AG04450 (cell line): ENCODE measurements around the gene PTX3. TPM values are rescaled to one million over a fixed set of nuclear protein-coding genes. Genes with fewer than 3 reads are reported as not detected.

ENCODE experiments used
- CTCF ChIA-PET: fragments of 300-600, 350-600 bp; formaldehyde crosslinking; extraction: SDS; loops from one replicate; lab custom pipeline; 2022; ENCODE audit warnings: antibody characterized with exemption, inconsistent platforms; lab: Charles Lee
- POLR2A ChIA-PET: fragments of 350-600 bp; formaldehyde crosslinking; extraction: SDS; loops from one replicate; lab custom pipeline; 2021; ENCODE audit warnings: antibody characterized with exemption, inconsistent platforms; lab: Yijun Ruan, JAX
- DNase-seq: peaks from one replicate; pipeline ENCODE4 v3.0.0-alpha.2; 2011; ENCODE audit warnings: low read depth, low spot score
- H3K27ac ChIP-seq: one replicate; pipeline ENCODE4 v1.5.1; 2012; ENCODE audit warnings: low read depth, low read length, control low read depth
- H3K27me3 ChIP-seq: one replicate; pipeline ENCODE4 v1.6.0; 2012; ENCODE audit warnings: low read length; ENCODE audit not compliant: control insufficient read depth, insufficient read depth
- H3K4me3 ChIP-seq: 2 replicates; pipeline ENCODE4 v1.5.1; 2011; ENCODE audit warnings: mild to moderate bottlenecking, low read depth, low read length, control low read depth
- H3K9me3 ChIP-seq: 2 replicates; pipeline ENCODE4 v1.5.1; 2012; ENCODE audit warnings: low read length; ENCODE audit not compliant: control insufficient read depth, insufficient read depth
- CTCF ChIP-seq: IDR thresholded peaks from 2 replicates; pipeline ENCODE4 v1.5.1; 2011; ENCODE audit warnings: low read depth, low read length, control low read depth, inconsistent platforms
- polyA plus RNA-seq: library from polyadenylated mRNA; depleted of rRNA; stranded (reverse); fragments of >200 nt; gene quantifications from 2 replicates; pipeline ENCODE4 v1.2.3, GENCODE V29; 2011

PTX3 gene
- polyA plus RNA-seq, 1 experiment = 235 TPM

GRCh38 chr3:157405457-157405856 is 31.2 kb upstream of the PTX3 start:
- Histone ChIP-seq H3K27me3 (no peaks in the 10 kb centered on the region), H3K9me3 (no peaks in the 10 kb centered on the region), H3K4me3 (no peak overlapping the region), H3K27ac (no peak overlapping the region)
- TF ChIP-seq CTCF = no peak
- POLR2A ChIA-PET = no interaction called here
- CTCF ChIA-PET = no interaction called here
- peak; percentile 24 for DNase-seq

- H3K9me3 ChIP-seq = no peaks in the 10 kb centered on the region; the same call in 1 of the 2 replicates
- H3K27me3 ChIP-seq = no peaks in the 10 kb centered on the region
- H3K4me3 ChIP-seq = no peak overlapping the region
- ChIA-PET POLR2A (no interaction called here), CTCF (no interaction called here)
- DNase-seq = no peak
- no peak for TF ChIP-seq CTCF
- H3K27ac ChIP-seq = no peak overlapping the region
These were observed 30.3 kb upstream of the PTX3 start for GRCh38 chr3:157406394-157406793.

- POLR2A ChIA-PET = no interaction called here
- H3K27ac ChIP-seq = no peak overlapping the region
- CTCF ChIA-PET = no interaction called here
- peaks cover 3% of the 10 kb centered on the region; the same call in 1 of the 2 replicates for H3K9me3 ChIP-seq
- no peak for DNase-seq
- no peak for TF ChIP-seq CTCF
- no peaks in the 10 kb centered on the region for H3K27me3 ChIP-seq
- H3K4me3 ChIP-seq = no peak overlapping the region
These were observed 28.9 kb upstream of the PTX3 start for GRCh38 chr3:157407769-157408168.

GRCh38 chr3:157408499-157409149 is 28.0 kb upstream of the PTX3 start:
- no peak for TF ChIP-seq CTCF
- POLR2A ChIA-PET = no interaction called here
- no peak overlapping the region for H3K4me3 ChIP-seq
- H3K27me3 ChIP-seq = no peaks in the 10 kb centered on the region
- H3K27ac ChIP-seq = no peak overlapping the region
- CTCF ChIA-PET = no interaction called here
- no peak for DNase-seq
- H3K9me3 ChIP-seq = peaks cover 3% of the 10 kb centered on the region; the same call in 1 of the 2 replicates

GRCh38 chr3:157409516-157409915 is 27.1 kb upstream of the PTX3 start:
- no peak for DNase-seq
- peaks cover 3% of the 10 kb centered on the region; the same call in 1 of the 2 replicates for H3K9me3 ChIP-seq
- H3K27me3 ChIP-seq = no peaks in the 10 kb centered on the region
- H3K4me3 ChIP-seq = no peak overlapping the region
- H3K27ac ChIP-seq = no peak overlapping the region
- POLR2A ChIA-PET = no interaction called here
- CTCF ChIA-PET = no interaction called here
- no peak for TF ChIP-seq CTCF
